ENCODE data around the gene LDLRAD4.

LDLRAD4 gene

GRCh38 chr18:13220361-13220991 is 1.9 kb downstream of the LDLRAD4 start:
- no peak for DNase-seq (ENCODE audit: extremely low read depth, low read depth)
- no peak for TF ChIP-seq CTCF (IDR thresholded peaks at IDR 0.05; ENCODE audit: low read depth, low read length)

- no peak for DNase-seq (ENCODE audit: extremely low read depth, low read depth)
- TF ChIP-seq CTCF (IDR thresholded peaks at IDR 0.05; ENCODE audit: low read depth, low read length): no peak
Measured at GRCh38 chr18:13221869-13222855, 3.6 kb downstream of the LDLRAD4 start.

GRCh38 chr18:13222856-13223281 is 4.3 kb downstream of the LDLRAD4 start:
- TF ChIP-seq CTCF (IDR thresholded peaks at IDR 0.05; ENCODE audit: low read depth, low read length): no peak
- no peak for DNase-seq (ENCODE audit: extremely low read depth, low read depth)

- no peak for TF ChIP-seq CTCF (IDR thresholded peaks at IDR 0.05; ENCODE audit: low read depth, low read length)
- DNase-seq (ENCODE audit: extremely low read depth, low read depth): no peak
Measured at GRCh38 chr18:13223311-13224143, 5.0 kb downstream of the LDLRAD4 start.

- no peak for TF ChIP-seq CTCF (IDR thresholded peaks at IDR 0.05; ENCODE audit: low read depth, low read length)
- DNase-seq (ENCODE audit: extremely low read depth, low read depth): no peak
Measured at GRCh38 chr18:13225261-13225660, 6.7 kb downstream of the LDLRAD4 start.

GRCh38 chr18:13226533-13227144 is 8.1 kb downstream of the LDLRAD4 start:
- no peak for TF ChIP-seq CTCF (IDR thresholded peaks at IDR 0.05; ENCODE audit: low read depth, low read length)
- no peak for DNase-seq (ENCODE audit: extremely low read depth, low read depth)
